NCI-H2029 (cell line): ENCODE measurements around the gene GORASP1.

ENCODE experiments used
- DNase-seq: peaks from one replicate; lab custom pipeline; 2025; lab: John Stamatoyannopoulos, UW

Gene GORASP1

DNA sequence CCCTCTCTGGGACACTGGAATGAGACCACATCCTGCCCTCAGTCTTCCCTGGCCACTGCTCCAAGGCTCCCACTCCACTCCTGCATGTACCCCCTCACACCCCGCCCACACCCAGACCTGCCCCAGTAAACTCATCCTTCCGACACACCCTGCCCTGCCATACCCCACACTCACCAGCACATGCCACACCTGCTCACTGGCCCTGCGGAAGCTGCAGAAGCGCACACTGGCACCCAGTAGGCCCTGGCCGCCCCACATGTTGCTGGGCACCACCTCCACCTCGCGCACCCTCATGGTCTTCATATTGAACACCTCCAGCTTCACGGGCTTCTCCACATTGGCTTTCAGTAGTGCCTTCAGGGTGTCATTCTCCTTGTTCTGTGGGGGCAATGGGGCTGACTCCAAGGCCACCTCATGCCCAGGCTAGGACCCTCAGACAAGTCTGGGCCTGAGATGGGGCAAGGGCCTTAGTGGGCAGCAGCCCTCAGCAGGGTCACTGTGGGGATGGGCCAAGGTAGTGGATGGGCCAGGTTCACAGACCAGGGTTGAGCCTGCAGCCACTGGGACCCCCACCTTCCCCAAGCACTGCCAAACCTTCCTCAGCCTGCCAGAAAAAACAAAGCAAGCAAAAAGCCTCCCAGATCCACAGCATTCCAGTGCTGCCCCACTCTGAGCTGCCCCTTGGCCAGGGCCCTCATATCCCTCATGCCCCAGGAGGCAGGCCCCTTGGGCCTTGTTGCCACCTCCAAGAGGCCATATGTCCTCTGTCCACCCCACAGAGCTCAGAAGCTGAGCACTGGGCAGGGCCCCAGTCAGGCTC is 4.7 kb downstream of the GORASP1 start:
- DNase-seq = no peak

DNA sequence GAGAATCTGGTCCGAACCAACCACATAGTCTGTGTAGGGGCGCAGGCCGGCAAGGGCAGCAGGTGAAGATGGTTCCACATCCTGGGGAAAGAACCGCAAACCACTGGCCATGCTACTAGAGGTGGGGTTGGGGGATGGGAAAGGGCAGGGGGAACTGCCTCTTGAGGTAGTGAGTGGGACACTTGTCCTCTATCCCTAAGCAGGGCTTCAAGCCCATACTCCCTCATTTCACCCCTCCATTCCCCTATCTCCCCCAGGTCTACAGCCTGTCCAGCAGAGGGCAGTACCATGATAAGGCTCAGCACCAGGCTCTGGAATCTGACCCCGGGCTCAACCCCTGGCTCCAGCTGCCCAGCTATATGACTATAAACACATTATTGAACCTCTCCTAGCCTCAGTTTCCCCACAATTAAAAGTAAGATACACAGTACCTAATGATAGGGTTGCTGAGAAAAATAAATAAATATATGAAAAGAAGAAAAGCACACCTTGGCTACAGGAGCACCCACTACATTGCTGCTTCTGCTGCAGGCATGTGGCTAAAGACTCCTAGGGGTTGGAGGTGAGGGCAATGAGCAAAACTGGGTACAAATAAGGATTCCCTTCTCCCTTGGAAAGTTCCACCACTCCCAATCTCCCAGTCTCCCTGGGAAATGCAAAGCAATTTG is 6.3 kb downstream of the GORASP1 start:
- peak; percentile 8 for DNase-seq

DNA sequence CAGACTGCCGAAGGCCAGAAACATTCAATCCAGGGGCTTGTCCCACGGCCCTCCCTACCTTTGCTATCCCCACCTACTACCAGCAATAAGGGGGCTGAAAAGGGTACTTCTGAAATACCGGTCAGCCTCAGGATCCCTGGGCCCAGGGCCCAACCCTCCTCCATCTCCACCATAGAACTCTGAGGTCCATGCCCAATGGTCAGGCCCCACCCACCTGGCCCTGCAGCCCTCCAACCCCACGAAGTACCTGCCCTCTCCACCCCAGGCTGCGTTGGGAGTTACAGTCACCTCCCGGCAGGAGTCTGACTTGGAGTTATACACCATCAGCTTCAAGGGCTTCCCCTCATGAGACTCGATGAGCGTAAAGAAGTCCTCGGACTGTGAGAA is 6.9 kb downstream of the GORASP1 start:
- DNase-seq = no peak

DNA sequence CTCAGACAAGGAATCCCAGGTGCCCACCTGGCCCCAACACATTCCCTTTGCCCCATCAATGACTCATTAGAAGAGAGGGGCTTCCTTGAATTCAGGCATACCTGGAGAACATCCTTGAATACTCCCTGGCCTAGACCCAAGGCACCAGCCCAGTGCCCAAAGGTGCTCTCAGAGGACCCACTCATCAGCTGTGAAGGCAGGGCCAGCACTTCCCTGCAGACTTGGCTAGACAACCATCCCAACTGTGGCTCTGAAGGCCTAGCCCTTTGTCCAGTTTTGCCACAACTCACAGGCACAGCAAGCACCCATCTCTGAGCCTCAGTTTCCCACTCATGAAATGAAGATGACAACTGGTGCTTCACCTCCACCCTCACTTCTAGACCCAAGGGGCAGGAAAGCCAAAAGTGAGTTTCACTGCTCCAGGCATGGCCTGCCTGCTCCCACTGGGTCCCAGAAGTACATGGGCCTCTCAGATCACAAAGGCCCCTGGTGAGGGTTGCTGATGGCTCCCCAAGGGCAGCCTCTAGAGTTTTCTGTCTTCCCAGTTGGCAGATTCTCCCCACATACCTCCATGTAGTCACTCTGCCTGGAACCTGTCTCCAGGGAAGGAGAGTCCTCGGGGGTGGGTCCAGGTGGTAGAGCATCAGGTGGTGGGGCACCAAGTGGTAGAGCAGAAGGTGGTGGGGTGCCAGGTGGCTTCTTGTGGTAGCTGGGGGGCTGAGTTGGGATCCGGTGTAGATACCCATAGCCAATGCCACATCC is 7.5 kb downstream of the GORASP1 start:
- no peak for DNase-seq

DNA sequence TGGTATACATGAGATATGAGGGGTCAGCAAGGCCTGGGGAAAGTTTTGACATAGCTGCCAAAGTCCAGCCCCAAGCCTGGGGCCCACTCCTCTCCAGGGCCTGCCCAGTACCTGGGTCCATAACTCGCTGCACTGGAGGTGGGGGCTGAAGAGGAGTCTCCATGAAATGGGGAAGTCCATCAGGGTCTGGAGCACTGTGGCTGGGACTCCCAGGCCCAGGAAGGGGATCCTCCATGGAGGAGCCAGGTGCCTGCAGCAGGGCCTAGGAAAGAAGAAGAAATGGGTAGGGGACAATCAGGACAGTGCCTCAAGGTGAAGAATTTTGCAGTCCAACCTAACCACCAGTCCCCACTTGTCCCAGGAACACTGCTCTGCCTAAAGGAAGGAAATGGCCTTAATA is 8.2 kb downstream of the GORASP1 start:
- DNase-seq = no peak

DNA sequence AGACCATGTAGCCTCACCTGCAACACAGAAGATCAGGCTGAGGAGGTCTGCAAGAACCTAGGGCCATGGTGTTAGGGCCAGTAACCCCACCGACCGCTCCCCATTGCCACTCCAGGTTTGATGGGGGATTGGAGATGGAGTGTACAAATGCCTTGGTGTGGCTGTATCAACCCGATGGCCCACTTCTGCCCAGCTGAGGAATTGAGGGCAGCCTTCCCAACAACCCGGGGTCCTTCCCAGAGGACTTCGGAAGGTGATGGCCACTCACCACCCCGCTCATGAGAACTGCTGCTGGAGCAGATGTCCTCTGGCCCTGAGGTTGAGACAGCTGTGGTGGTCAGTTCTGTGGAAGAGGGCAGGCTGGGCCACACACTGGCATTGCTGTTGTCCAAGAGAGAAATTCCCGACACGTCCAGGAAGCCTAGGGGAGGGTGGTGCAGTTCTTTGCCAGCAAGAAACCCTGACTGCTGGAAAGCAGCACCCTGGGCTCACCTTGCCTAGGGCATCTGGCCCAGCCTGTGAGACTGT is 8.9 kb downstream of the GORASP1 start:
- no peak for DNase-seq

DNA sequence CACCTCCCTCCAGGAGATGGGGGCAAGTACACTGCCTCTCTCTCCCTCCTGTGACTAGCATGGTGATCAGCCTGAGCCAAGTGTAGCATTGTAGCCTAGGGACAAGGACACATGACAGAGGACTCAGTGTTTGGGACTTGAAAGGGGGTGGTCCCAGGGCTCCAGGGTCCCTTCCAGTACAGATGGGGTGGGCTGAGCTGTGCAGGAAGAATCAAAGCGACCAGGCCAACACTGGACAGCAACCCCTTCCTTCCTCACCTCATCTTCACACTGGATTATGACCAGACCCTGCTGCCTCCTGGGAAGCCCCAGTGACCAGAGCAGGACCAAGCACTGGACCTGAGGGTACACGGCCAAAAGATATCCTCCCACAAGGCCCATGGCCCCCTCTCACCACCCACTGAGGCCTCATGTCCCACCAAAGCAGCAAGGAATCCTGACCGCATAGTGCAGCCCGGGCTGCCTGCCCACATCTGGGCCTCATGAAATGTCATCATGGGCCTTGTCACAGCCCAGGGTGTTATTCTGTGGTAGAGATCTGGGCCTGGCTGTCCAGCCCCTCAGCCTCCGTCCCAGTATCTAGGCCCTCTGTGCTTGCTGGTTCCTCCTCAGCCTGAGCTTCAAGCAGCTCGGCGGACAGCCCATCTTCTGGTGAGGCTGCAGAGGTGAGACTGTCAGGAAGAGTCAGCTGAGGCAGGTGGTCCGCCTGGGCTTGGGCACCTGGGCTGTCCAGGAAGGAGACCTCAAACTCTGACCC is 9.5 kb downstream of the GORASP1 start:
- DNase-seq = no peak

DNA sequence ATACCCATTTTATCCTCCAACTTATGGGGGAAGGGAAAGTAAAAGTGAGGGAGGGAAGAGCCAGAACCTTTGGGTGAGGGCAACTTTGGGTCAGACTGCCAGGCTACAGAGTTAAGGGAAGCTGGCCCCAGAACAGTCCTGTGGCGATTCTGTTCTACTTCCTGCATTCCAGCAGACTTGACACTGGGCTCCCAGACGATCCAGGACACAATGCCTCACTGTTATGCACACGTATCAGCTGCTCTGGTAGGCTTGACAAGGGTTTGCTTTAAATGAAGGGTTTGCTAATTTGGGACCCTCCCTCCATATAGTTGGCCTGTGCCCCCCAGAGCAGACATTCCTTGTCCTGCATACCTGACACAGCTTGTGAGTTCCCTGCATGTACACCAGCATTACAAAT is 10.7 kb downstream of the GORASP1 start:
- DNase-seq = no peak

DNA sequence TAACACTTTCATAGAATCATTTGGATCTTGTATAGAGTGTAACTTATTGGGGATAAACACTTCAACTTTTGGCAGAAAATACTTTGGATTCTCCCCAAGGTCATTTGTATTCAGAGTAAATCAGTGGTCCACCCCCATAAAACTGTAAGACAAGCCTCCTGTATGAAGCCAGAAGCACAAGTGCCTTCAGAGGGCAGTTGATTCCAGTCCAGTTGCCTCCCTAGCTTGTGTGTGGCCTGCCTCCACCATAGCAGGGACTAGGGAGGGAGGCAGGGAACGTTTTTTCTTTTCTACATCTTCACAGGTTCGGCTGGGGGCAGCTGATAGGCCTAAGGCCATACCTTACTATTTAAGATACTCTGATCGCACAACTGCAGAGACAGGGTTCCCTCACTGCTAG is 11.6 kb downstream of the GORASP1 start:
- no peak for DNase-seq

DNA sequence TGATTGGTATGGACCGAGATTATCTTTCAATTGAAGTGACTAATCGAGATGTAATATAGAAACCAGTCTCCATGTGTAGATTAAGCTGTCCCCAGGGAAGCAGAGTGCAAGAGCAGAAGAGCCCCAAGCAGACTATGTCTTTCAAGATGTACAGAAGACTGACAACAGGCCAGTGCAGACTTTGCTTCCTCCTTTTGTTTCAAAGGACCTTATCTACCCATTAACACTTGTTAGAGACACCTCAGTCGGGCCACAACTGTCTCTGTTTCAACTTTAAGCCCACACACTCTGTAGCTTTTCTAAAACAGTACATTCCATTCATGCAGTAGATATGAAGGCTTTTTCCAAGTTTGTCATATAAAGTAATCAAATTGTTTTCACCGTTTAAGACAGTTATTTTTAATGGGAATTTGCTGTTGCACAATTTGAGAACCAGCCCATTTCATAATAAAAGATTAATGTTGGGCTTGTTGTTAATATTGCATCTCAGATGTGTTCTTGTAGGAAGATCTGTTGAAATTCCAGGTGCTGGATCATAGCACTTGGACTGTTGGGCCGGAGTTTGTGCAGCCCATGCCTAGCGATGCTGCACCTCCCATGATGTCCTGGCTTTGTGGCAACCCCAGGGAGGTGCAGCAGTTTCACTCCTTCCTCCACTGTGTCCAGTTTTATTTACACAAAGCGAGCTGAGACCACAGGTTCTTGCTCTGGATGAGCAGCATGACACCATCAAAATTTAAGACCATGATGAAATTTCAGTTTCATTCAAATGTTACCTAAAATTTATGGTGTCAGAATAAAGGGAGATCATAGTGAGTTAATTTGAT is 12.4 kb downstream of the GORASP1 start:
- no peak for DNase-seq

DNA sequence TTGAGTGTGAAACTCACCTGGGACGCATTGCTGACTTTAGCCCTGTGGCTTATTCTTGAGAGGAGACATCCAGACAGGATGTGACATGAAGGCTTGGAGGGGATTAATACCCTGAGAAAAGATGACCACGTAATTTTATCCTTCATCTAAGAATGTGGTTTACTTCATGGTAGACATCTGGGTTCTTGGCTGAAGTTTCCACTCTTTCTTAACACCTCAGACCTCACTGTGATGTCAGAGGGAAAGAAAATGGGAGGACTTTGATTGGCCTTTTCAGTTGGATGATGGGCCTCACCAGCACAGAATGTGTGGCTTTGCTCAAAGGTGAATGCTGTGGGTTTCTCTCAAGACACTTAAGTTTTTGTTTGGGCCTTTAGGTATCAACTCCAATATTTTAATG is 16.5 kb downstream of the GORASP1 start:
- DNase-seq = no peak

DNA sequence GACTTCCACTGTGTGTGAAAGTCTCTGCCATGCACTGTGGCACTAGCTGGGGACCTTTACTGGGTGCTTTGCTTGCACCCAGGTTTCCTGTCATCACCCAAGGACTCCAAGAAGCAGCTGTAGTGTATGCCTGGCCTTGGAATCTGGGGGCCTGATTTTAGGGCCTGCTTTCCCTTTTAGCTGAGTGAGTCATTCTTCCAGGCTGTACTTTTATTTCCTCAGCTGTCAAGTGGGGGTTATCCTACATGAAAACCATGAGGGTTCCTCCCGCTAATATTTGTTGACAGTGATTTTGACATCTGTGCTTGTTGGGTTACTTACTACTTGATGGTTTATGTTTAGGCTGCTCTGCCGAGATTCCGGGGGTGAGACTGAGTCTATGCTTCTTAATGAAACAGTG is 18.5 kb downstream of the GORASP1 start:
- DNase-seq = no peak

DNA sequence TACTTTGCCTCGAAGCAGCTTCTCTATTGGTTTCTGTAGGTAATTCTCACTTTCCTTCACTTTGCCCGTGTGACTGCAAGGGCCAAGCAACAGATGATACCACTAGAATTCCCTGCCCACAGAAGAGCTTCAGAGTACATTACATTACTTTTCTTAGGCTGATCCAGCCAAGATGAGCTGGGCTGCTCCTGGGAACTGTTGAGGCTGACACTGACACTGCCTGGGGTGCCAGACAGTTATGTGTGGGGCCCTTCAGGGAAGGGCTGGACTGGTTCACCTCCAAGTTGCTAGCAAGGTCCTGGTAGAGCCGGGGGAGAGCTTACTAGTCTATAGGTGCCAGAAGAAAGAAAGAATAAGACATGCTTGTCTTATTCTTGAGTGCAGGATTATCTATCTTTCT is 19.0 kb downstream of the GORASP1 start:
- DNase-seq = no peak

DNA sequence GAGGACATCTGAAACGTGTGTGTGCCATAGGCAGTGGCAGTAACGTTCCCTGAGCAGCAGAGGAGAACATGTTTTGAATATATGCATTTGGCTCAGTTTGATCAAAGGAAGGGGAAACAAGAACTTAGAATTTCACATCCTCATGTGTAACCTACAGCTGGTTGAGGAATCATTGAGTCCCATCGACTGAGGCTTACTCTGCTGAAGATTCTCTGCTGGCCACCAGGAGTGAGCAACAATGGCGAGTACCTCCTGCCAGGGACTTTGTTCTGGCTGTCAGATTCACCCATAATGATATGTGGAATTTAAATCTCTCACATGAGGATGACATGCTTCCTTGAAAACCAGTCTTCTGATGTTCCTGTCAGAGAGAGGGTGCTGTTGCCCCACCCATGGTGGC is 21.3 kb downstream of the GORASP1 start:
- no peak for DNase-seq

DNA sequence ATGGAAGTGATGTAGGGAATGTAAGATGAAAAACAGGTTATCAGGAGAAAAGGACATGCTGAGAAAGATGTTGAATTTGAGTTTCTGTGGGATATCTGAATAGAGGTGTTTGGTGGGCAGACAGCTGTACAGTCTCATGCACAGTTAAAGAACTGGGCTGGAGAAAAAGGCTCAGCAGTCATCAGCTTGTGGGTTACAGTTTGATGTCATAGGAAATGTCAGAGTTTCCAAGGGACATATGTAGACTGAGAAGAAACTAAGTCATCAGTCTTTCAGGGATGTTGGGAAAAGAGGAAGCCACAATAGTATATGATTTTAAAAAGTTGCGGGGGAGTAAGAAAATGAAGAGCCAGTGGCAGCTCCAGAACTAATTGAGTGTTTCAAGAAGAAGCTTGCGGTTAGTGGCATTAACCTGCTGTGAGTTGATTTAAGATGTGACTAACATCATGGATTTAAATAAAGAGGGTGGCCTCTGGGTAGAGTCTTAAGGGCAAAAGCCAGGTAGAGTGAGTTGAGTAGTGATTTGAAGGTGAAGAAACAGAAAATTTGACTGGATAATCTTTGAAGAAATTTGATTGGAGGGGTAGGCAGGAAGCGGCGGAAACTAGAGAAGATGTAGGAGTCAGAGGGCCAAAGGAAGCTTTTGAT is 24.6 kb downstream of the GORASP1 start:
- DNase-seq = no peak

DNA sequence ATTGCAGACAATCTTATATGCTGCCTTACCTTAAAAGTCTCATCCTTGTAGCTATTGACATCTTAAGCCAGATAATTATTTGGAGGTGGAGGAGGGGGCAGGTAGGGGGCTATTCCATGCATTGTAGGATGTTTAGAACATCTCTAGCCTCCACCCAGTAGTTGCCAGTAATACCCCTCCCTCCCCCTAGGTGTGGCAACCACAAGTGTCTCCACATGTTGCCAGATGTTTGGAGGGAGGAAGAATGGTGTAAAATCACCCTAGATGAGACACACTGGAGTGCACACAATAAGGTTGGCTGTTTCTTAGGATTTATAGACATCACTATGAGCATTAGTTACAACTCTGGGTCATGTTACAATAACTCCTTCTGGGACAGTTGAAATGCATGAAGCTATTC is 27.4 kb downstream of the GORASP1 start:
- no peak for DNase-seq

DNA sequence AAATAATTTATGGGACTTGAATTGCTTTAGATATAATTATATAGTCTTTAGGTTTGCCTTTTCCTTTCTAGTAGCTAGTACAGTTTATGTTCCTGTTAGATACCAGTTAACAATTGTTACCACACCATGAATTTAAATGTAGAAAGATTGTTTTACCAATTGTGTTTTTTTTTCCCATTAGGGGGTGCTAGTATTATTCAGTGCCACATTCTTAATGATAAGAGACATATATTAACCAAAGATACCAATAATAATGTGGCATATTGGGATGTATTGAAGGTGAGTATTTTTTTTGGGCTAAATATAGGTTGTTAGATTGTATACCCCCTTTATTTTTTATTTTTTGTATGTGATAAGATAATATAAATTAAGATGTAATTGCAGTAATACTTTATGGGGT is 27.9 kb downstream of the GORASP1 start:
- no peak for DNase-seq

DNA sequence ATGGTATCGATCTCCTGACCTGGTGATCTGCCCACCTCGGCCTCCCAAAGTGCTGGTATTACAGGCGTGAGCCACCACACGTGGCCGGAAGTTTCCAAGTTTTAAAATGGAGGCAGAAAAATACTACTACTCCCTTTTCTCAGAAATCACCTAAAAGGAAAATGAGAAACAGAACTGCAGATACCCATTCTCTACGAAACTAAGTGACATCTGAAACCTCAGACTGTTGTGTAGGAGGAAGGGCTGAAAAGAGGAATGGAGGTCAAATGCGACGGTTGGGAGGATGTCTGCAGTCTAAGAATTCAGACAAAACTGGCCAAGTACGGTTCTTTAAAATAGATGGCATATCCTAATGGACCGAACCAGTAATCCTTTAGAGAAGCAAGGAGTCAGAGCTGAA is 31.5 kb downstream of the GORASP1 start:
- no peak for DNase-seq

DNA sequence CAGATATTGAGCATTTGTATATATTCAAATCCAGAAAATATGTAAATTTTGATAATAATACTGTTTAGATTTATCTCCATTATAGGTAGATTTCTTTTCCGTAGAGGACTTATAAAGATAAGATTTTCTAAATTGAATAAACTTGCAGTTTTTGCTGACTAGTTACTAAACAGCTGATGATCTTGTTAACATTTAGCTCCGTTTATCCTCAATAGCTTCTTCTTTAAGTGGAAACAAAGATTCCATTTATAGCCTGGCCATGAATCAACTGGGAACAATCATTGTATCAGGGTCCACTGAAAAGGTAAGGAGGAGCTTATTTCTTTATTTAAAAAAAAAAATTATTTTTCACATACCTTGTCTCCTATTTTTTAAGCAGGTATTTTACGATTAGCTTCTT is 38.9 kb downstream of the GORASP1 start:
- no peak for DNase-seq

DNA sequence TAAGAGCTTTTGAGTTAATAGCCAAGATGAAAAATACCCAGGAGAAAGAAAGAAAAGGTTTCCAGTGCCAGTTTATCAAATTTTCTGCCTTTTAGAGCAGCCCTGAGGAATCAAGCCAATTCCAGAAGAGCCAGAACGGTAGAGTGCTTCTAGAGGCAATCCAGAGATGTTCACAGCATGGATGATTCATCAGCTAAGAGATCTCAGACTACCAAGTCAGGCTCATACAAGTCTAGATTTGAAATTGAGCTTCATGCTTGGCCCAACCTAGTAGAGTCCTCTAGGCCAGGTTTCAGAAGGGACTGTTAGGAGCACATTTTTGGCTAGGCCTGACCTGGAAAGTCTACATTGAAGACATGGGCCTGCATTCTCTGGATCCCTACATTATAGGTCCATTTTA is 40.1 kb downstream of the GORASP1 start:
- DNase-seq = no peak

DNA sequence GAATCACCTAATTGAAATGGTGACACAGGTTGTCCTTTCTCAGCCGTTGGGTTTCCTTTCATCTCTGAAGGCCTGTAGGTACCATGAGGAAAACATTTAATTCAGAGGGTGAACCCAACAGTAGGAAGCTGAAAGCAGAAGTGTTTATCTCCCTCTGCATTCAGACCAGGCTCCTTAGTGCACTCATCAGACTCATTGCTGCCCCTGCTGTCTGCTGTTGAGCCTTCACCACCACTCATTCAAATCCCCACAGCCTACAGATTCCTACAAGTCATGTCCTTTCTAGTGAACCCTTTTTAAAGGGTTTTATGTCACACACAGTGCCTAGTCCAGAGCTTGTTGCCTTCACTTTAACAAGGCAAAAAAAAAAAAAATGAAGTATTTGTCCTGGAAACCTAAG is 42.2 kb downstream of the GORASP1 start:
- no peak for DNase-seq
